Measurements from ENCODE around the gene CTR9.

Gene CTR9

GRCh38 chr11:10731064-10731680 lies 19.9 kb upstream of the CTR9 start:
- no peak for TF ChIP-seq MAX (IDR thresholded peaks at IDR 0.05; ENCODE audit: low read depth, low read length)
- no peak for TF ChIP-seq MYC (IDR thresholded peaks at IDR 0.05; ENCODE audit: low read depth, low read length)
- TF ChIP-seq CTCF (IDR thresholded peaks at IDR 0.05; ENCODE audit: low read depth, low read length), result no peak
- no peak for TF ChIP-seq POLR2A (IDR thresholded peaks at IDR 0.05; ENCODE audit: extremely low read depth, insufficient read length)
- no peak for DNase-seq (ENCODE audit: low read depth)

GRCh38 chr11:10735481-10736475 lies 15.3 kb upstream of the CTR9 start:
- TF ChIP-seq MYC (IDR thresholded peaks at IDR 0.05; ENCODE audit: low read depth, low read length) (peak; percentile 83), POLR2A (IDR thresholded peaks at IDR 0.05; ENCODE audit: extremely low read depth, insufficient read length) (no peak), MAX (IDR thresholded peaks at IDR 0.05; ENCODE audit: low read depth, low read length) (peak; percentile 71), CTCF (IDR thresholded peaks at IDR 0.05; ENCODE audit: low read depth, low read length) (peak; percentile 82)
- DNase-seq (ENCODE audit: low read depth), result peak; percentile 97
- H3K4me3 ChIP-seq (ENCODE audit: low read depth, low read length), result no peak overlapping the region

More at GRCh38 chr11:10731064-10731680, 19.9 kb upstream of the CTR9 start:
- H3K4me3 ChIP-seq (ENCODE audit: low read depth, low read length), result no peak overlapping the region

- TF ChIP-seq MYC (IDR thresholded peaks at IDR 0.05; ENCODE audit: low read depth, low read length) (peak; percentile 48; the same call in 1 of the 2 replicates), MAX (IDR thresholded peaks at IDR 0.05; ENCODE audit: low read depth, low read length) (peak; percentile 39; the same call in 1 of the 2 replicates), CTCF (IDR thresholded peaks at IDR 0.05; ENCODE audit: low read depth, low read length) (no peak), POLR2A (IDR thresholded peaks at IDR 0.05; ENCODE audit: extremely low read depth, insufficient read length) (no peak)
- peak overlapping the region; percentile 12 for H3K4me3 ChIP-seq (ENCODE audit: low read depth, low read length)
- peak; percentile 73 for DNase-seq (ENCODE audit: low read depth)
Observed at GRCh38 chr11:10742460-10743208, 8.4 kb upstream of the CTR9 start.

GRCh38 chr11:10743354-10744000 lies 7.6 kb upstream of the CTR9 start:
- TF ChIP-seq MAX (IDR thresholded peaks at IDR 0.05; ENCODE audit: low read depth, low read length) (peak; percentile 56), POLR2A (IDR thresholded peaks at IDR 0.05; ENCODE audit: extremely low read depth, insufficient read length) (no peak), CTCF (IDR thresholded peaks at IDR 0.05; ENCODE audit: low read depth, low read length) (no peak), MYC (IDR thresholded peaks at IDR 0.05; ENCODE audit: low read depth, low read length) (peak; percentile 15; the same call in 1 of the 2 replicates)
- DNase-seq (ENCODE audit: low read depth), result peak; percentile 64
- H3K4me3 ChIP-seq (ENCODE audit: low read depth, low read length), result no peak overlapping the region

- no peak overlapping the region for H3K4me3 ChIP-seq (ENCODE audit: low read depth, low read length)
- no peak for DNase-seq (ENCODE audit: low read depth)
- TF ChIP-seq POLR2A (IDR thresholded peaks at IDR 0.05; ENCODE audit: extremely low read depth, insufficient read length) (no peak), MAX (IDR thresholded peaks at IDR 0.05; ENCODE audit: low read depth, low read length) (no peak), MYC (IDR thresholded peaks at IDR 0.05; ENCODE audit: low read depth, low read length) (no peak), CTCF (IDR thresholded peaks at IDR 0.05; ENCODE audit: low read depth, low read length) (no peak)
Observed at GRCh38 chr11:10744206-10744605, 6.8 kb upstream of the CTR9 start.

Data from NB4 (cell line).